H1 (cell line): ENCODE measurements around the gene GCH1. TPM values are rescaled to one million over a fixed set of nuclear protein-coding genes. Genes with fewer than 3 reads are reported as not detected.

Source experiments
- CTCF ChIA-PET: fragments of 300-600 bp; sonication (Branson Sonifier 250); formaldehyde crosslinking; loops from one replicate; lab custom pipeline; 2021; ENCODE audit not compliant: partially characterized antibody; lab: Charles Lee
- POLR2A ChIA-PET: fragments of 300-600 bp; sonication (Branson Sonifier 250); formaldehyde crosslinking; loops from one replicate; lab custom pipeline; 2021; ENCODE audit warnings: inconsistent platforms; ENCODE audit not compliant: partially characterized antibody; lab: Charles Lee
- DNase-seq, 2 experiments: peaks; one replicate each; pipeline versions ENCODE4 v3.0.0 to v3.0.0-alpha.2; 2010 to 2022; ENCODE audit warnings: low spot score in 2 of 2, low read depth in 1 of 2, mixed read lengths in 1 of 2
- FAIRE-seq: peaks from 2 replicates; lab custom pipeline; 2011; peaks lifted over from hg19 to GRCh38; lab: Jason Lieb, UNC
- H2AFZ ChIP-seq: 2 replicates; pipeline ENCODE4 v1.8.1; 2012; ENCODE audit warnings: low read length, inconsistent platforms
- H2AK5ac ChIP-seq: 2 replicates; pipeline ENCODE4 v1.6.1; 2013; ENCODE audit warnings: low read depth, low read length
- H2BK120ac ChIP-seq: replicated peaks from 2 replicates; pipeline ENCODE3; 2013; ENCODE audit warnings: low read depth, low read length, inconsistent platforms
- H2BK12ac ChIP-seq: 2 replicates; pipeline ENCODE4 v1.6.1; 2013; ENCODE audit warnings: low read depth, low read length
- H2BK15ac ChIP-seq: 2 replicates; pipeline ENCODE4 v1.6.1; 2013; ENCODE audit warnings: low read length
- H2BK20ac ChIP-seq: 2 replicates; pipeline ENCODE4 v1.6.1; 2013; ENCODE audit warnings: low read length
- H2BK5ac ChIP-seq: 2 replicates; pipeline ENCODE4 v1.6.1; 2013; ENCODE audit warnings: low read depth, low read length
- H3K14ac ChIP-seq: 2 replicates; pipeline ENCODE4 v1.6.1; 2013; ENCODE audit warnings: inconsistent platforms; ENCODE audit not compliant: insufficient read length
- H3K18ac ChIP-seq: 2 replicates; pipeline ENCODE4 v1.6.1; 2013; ENCODE audit warnings: low read length; ENCODE audit errors: extremely low read depth
- H3K23ac ChIP-seq: 2 replicates; pipeline ENCODE4 v1.6.1; 2013; ENCODE audit warnings: inconsistent platforms; ENCODE audit not compliant: insufficient read length
- H3K23me2 ChIP-seq: 2 replicates; pipeline ENCODE4 v1.6.1; 2013; ENCODE audit warnings: low read depth, low read length
- H3K27ac ChIP-seq: 2 replicates; pipeline ENCODE4 v1.6.1; 2011; ENCODE audit warnings: low read depth, low read length, inconsistent platforms
- H3K27me3 ChIP-seq, 4 experiments: replicated peaks in 1 of 4; 1 replicate in 1 of 4; 2 replicates in 3 of 4; pipeline versions ENCODE4 v1.6.1 to v1.8.1; 2011 to 2013; ENCODE audit warnings: low read length in 3 of 4, mild to moderate bottlenecking in 3 of 4, inconsistent platforms in 2 of 4, mixed read lengths in 2 of 4, moderate library complexity in 1 of 4; ENCODE audit not compliant: control insufficient read depth in 3 of 4, insufficient read depth in 3 of 4; ENCODE audit errors: extremely low read depth in 1 of 4
- H3K36me3 ChIP-seq, 4 experiments: 2 replicates each; pipeline versions ENCODE4 v1.6.1 to v1.8.1; 2011 to 2013; ENCODE audit warnings: mild to moderate bottlenecking in 4 of 4, low read length in 3 of 4, moderate library complexity in 2 of 4, control low read depth in 1 of 4, inconsistent platforms in 1 of 4; ENCODE audit not compliant: insufficient read depth in 4 of 4, control insufficient read depth in 2 of 4
- H3K4ac ChIP-seq: replicated peaks from 2 replicates; pipeline ENCODE3; 2013; ENCODE audit warnings: low read length, low read depth, mixed read lengths, inconsistent platforms; ENCODE audit not compliant: insufficient read length
- H3K4me1 ChIP-seq, 4 experiments: replicated peaks in 1 of 4; 1 replicate in 1 of 4; 2 replicates in 3 of 4; pipeline versions ENCODE4 v1.6.1 to v1.8.1; 2011 to 2013; ENCODE audit warnings: low read length in 3 of 4, inconsistent platforms in 2 of 4, mixed read lengths in 1 of 4; ENCODE audit not compliant: insufficient read depth in 4 of 4, control insufficient read depth in 3 of 4
- H3K4me2 ChIP-seq, 2 experiments: 2 replicates each; pipeline versions ENCODE4 v1.6.1 to v1.8.1; 2011 to 2013; ENCODE audit warnings: low read depth in 2 of 2, low read length in 2 of 2, control low read depth in 1 of 2, inconsistent platforms in 1 of 2, mild to moderate bottlenecking in 1 of 2; ENCODE audit not compliant: insufficient read depth in 1 of 2
- H3K4me3 ChIP-seq, 4 experiments: fragments of 200-600, 300-600 bp in 1 of 4; sonication (generic), shearing (Covaris generic), sonication (Bioruptor Twin) in 1 of 4; 2 replicates each; pipeline versions ENCODE4 v1.5.1 to v1.8.1; 2011 to 2016; ENCODE audit warnings: low read length in 4 of 4, low read depth in 3 of 4, control low read depth in 2 of 4, inconsistent platforms in 2 of 4, mild to moderate bottlenecking in 2 of 4, mixed read lengths in 1 of 4, moderate library complexity in 1 of 4; ENCODE audit not compliant: insufficient read depth in 2 of 4; ENCODE audit errors: extremely low read depth in 1 of 4
- H3K56ac ChIP-seq: replicated peaks from 2 replicates; pipeline ENCODE3; 2013; ENCODE audit warnings: low read depth, mild to moderate bottlenecking, mixed read lengths, low read length, inconsistent platforms; ENCODE audit not compliant: insufficient read length
- H3K79me1 ChIP-seq: 2 replicates; pipeline ENCODE4 v1.6.1; 2013; ENCODE audit warnings: low read depth, low read length, control low read depth
- H3K79me2 ChIP-seq, 2 experiments: 2 replicates each; pipeline versions ENCODE4 v1.6.1 to v1.8.1; 2012 to 2013; ENCODE audit warnings: low read length in 2 of 2, mild to moderate bottlenecking in 2 of 2, inconsistent platforms in 1 of 2; ENCODE audit not compliant: insufficient read depth in 2 of 2, control insufficient read depth in 1 of 2
- H3K9ac ChIP-seq, 4 experiments: replicated peaks in 1 of 4; 1 replicate in 1 of 4; 2 replicates in 3 of 4; pipeline versions ENCODE4 v1.6.1 to v1.8.1; 2011 to 2013; ENCODE audit warnings: low read depth in 3 of 4, low read length in 3 of 4, control low read depth in 2 of 4, mild to moderate bottlenecking in 2 of 4, moderate library complexity in 2 of 4, inconsistent platforms in 1 of 4; ENCODE audit errors: extremely low read depth in 1 of 4
- H3K9me3 ChIP-seq, 2 experiments: 2 replicates each; pipeline versions ENCODE4 v1.6.1 to v1.8.1; 2012 to 2013; ENCODE audit warnings: mild to moderate bottlenecking in 2 of 2, moderate library complexity in 2 of 2, control low read depth in 1 of 2, inconsistent platforms in 1 of 2, low read depth in 1 of 2, low read length in 1 of 2, mixed read lengths in 1 of 2; ENCODE audit not compliant: insufficient read depth in 2 of 2
- H4K20me1 ChIP-seq, 2 experiments: replicated peaks in 1 of 2; 2 replicates each; pipeline versions ENCODE3 to v1.8.1; 2011 to 2013; ENCODE audit warnings: inconsistent platforms in 2 of 2, low read length in 2 of 2, mild to moderate bottlenecking in 1 of 2; ENCODE audit not compliant: insufficient read depth in 2 of 2, control insufficient read depth in 1 of 2
- H4K5ac ChIP-seq: 2 replicates; pipeline ENCODE4 v1.6.1; 2013; ENCODE audit warnings: low read length, low read depth, mixed read lengths, inconsistent platforms; ENCODE audit not compliant: insufficient read length
- H4K8ac ChIP-seq: 2 replicates; pipeline ENCODE4 v1.8.0; 2013; ENCODE audit warnings: mild to moderate bottlenecking, moderate library complexity, low read length, inconsistent platforms; ENCODE audit not compliant: insufficient read depth; ENCODE audit errors: extremely low read depth
- H4K91ac ChIP-seq: replicated peaks from 2 replicates; pipeline ENCODE3; 2013; ENCODE audit warnings: low read length, mixed read lengths, inconsistent platforms; ENCODE audit not compliant: insufficient read length
- EP300 ChIP-seq, 2 experiments: IDR thresholded peaks; 1 replicate in 1 of 2; 2 replicates in 1 of 2; pipeline ENCODE4 v1.6.1; 2011 to 2012; ENCODE audit warnings: low read depth in 2 of 2, low read length in 2 of 2, mild to moderate bottlenecking in 2 of 2, borderline replicate concordance in 1 of 2, inconsistent platforms in 1 of 2, moderate library complexity in 1 of 2
- JUND ChIP-seq: IDR thresholded peaks from 2 replicates; pipeline ENCODE4 v1.6.1; 2011; ENCODE audit warnings: mild to moderate bottlenecking, improper control_type of control experiment, low read length
- RFX5 ChIP-seq: IDR thresholded peaks from 2 replicates; pipeline ENCODE4 v1.6.1; 2011; ENCODE audit warnings: low read depth, low read length, improper control_type of control experiment, borderline replicate concordance
- TAF7 ChIP-seq: optimal IDR thresholded peaks from 2 replicates; pipeline ENCODE3; 2011; ENCODE audit warnings: low read depth, mild to moderate bottlenecking, inconsistent platforms, low read length, moderate library complexity, borderline replicate concordance
- WGBS, 2 experiments: shearing (Covaris generic) in 1 of 2; methylation state at CpG; one replicate each; pipeline versions ENCODE4 v1.1.6 to v1.1.7; 2013 to 2015; ENCODE audit warnings: low lambda C conversion rate in 2 of 2, mixed read lengths in 2 of 2, inconsistent platforms in 1 of 2, low coverage in 1 of 2, missing lambda C conversion rate in 1 of 2; ENCODE audit not compliant: insufficient replicate concordance in 2 of 2, insufficient coverage in 1 of 2, insufficient read length in 1 of 2; ENCODE audit errors: extremely low coverage in 1 of 2, missing lambda C conversion rate in 1 of 2; 5-methylcytosine and 5-hydroxymethylcytosine counted together
- polyA plus RNA-seq, 7 experiments: library from polyadenylated mRNA; depleted of rRNA in 3 of 7; stranded (reverse) in 5 of 7; unstranded in 2 of 7; fragments of >200 nt in 5 of 7; fragments of 200-250 nt in 2 of 7; gene quantifications; 1 replicate in 5 of 7; 2 replicates in 1 of 7; 4 replicates in 1 of 7; pipeline versions ENCODE4 v1.2.1 to v1.2.3, GENCODE V29; 2011 to 2013; ENCODE audit warnings: missing spikeins in 2 of 7, mixed read lengths in 2 of 7
- total RNA-seq: library from RNA; stranded (reverse); fragmentation: NEBNext Ultra II Directional; extraction: Animal tissue kit (Norgen Biotek cat#: 25700); gene quantifications from 2 replicates; pipeline ENCODE4 v1.2.1, GENCODE V29; 2021
- TF ChIP-seq, protein P1 (sequence below): IDR thresholded peaks from 2 replicates; pipeline ENCODE4 v1.6.1; 2012; ENCODE audit warnings: low read length, inconsistent platforms
- TF ChIP-seq, protein P2 (sequence below): IDR thresholded peaks from 2 replicates; pipeline ENCODE4 v1.6.1; 2012; ENCODE audit warnings: inconsistent platforms

The GCH1 gene
- total and polyA plus RNA-seq, 2 of the 8 experiments (the other 6 are each of a cell fraction or from before 2014, with no cell fraction given), result 7.3 to 7.9 TPM

DNA sequence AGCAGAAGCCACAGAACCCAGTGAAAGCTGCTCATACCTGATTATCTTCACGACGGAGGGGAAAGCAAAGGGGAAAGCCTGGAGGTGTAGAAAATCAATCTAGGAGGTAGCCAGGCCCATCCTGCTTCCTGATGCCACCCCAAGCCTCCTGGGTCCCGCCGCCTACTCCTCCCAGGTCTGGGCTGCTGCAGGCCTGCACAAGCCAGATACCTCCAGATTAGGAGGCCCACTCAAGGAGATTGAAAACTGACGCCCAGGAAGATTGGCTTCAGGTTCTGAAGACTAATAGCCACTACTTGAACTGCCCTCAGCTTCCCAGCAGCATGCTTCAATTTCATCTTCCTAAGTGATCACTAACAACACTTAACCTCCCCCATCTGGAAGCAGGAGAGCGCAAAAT lies 87.1 kb downstream of the GCH1 start:
- Histone ChIP-seq H3K56ac (no peak overlapping the region), H2BK15ac (no peak overlapping the region), H4K20me1 (no peaks in the 10 kb centered on the region), H3K79me1 (no peaks in the 10 kb centered on the region), H2BK20ac (no peak overlapping the region), H4K8ac (no peak overlapping the region), H3K9me3 (no peaks in the 10 kb centered on the region), H3K14ac (no peak overlapping the region), H3K23me2 (no peaks in the 10 kb centered on the region), H2BK5ac (no peak overlapping the region), H4K5ac (no peak overlapping the region), H3K18ac (no peak overlapping the region), H3K4me2 (no peak overlapping the region), H3K36me3 (no peaks in the 10 kb centered on the region), H3K27me3 (no peaks in the 10 kb centered on the region), H3K79me2 (no peaks in the 10 kb centered on the region), H3K23ac (no peak overlapping the region), H2AK5ac (no peak overlapping the region), H3K4ac (no peak overlapping the region), H3K4me1 (no peaks in the 10 kb centered on the region), H2BK120ac (no peak overlapping the region), H3K4me3 (no peak overlapping the region), H3K9ac (no peak overlapping the region), H3K27ac (no peak overlapping the region), H4K91ac (no peak overlapping the region), H2AFZ (no peak overlapping the region), H2BK12ac (no peak overlapping the region)
- WGBS, 2 experiments, result 90% methylated on average over 6 of the region's 6 CpGs; no CpG with 5 or more reads in 1 of the 2 experiments
- FAIRE-seq, result no peak
- POLR2A ChIA-PET, result no interaction called here
- CTCF ChIA-PET, result interaction anchor here (0.8 to 4.8 kb wide), 5 partner anchors 11 to 251 kb away, joined by 3 to 39 read pairs (median 3); no protein-coding TSS in a partner anchor
- TF ChIP-seq, protein P1, sequence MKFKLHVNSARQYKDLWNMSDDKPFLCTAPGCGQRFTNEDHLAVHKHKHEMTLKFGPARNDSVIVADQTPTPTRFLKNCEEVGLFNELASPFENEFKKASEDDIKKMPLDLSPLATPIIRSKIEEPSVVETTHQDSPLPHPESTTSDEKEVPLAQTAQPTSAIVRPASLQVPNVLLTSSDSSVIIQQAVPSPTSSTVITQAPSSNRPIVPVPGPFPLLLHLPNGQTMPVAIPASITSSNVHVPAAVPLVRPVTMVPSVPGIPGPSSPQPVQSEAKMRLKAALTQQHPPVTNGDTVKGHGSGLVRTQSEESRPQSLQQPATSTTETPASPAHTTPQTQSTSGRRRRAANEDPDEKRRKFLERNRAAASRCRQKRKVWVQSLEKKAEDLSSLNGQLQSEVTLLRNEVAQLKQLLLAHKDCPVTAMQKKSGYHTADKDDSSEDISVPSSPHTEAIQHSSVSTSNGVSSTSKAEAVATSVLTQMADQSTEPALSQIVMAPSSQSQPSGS, result no peak
- TF ChIP-seq, protein P2, sequence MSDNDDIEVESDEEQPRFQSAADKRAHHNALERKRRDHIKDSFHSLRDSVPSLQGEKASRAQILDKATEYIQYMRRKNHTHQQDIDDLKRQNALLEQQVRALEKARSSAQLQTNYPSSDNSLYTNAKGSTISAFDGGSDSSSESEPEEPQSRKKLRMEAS, result no peak
- no peak for TF ChIP-seq RFX5
- TF ChIP-seq TAF7, result no peak
- TF ChIP-seq JUND, result no peak
- TF ChIP-seq EP300 (IDR thresholded peaks at IDR 0.05; ENCODE audit: borderline replicate concordance in 1 of 2, low read depth in 2 of 2, low read length in 2 of 2), result no peak
- DNase-seq, result no peak
